AG04449 (cell line): ENCODE results near the gene LRP1B.

Experiments used
- CTCF ChIA-PET: fragments of 350-600 bp; formaldehyde crosslinking; extraction: SDS; loops from one replicate; lab custom pipeline; 2021; ENCODE audit warnings: antibody characterized with exemption; lab: Yijun Ruan, JAX
- POLR2A ChIA-PET: fragments of 400-600, 350-600 bp; formaldehyde crosslinking; extraction: SDS; loops from one replicate; lab custom pipeline; 2020; ENCODE audit warnings: antibody characterized with exemption, inconsistent platforms; lab: Yijun Ruan, JAX
- DNase-seq: peaks from one replicate; pipeline ENCODE4 v3.0.0-alpha.2; 2010; ENCODE audit warnings: low read depth, low spot score
- H3K4me3 ChIP-seq: 2 replicates; pipeline ENCODE4 v1.5.1; 2011; ENCODE audit warnings: low read depth, mild to moderate bottlenecking, control low read depth, low read length
- TF ChIP-seq, protein P1 (sequence below): IDR thresholded peaks from one replicate; pipeline ENCODE4 v1.5.1; 2011; ENCODE audit warnings: mild to moderate bottlenecking, moderate library complexity, low read length, control low read depth, inconsistent platforms; ENCODE audit not compliant: insufficient read depth; ENCODE audit errors: missing control alignments

LRP1B gene

DNA sequence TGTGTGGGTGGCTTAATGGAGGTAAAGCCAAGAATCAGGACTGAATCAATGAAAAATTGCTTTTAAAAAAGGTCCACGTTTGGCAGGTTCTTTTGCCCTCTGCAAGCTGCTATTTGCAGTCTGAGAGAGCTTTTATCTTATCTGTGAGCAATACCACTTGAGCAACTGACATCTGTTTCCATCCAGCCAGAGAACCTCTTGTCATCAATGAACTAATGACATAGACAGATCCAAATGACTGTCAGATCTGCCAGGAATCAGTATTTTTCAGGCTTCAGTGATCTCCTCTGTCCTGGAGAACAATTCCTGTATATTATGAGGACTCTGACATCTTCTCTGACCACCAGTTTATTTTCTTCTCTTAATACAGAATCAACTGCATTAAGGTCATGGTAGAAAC lies 608.1 kb downstream of the LRP1B start:
- no peak overlapping the region for H3K4me3 ChIP-seq
- POLR2A ChIA-PET, result no interaction called here
- no peak for DNase-seq
- TF ChIP-seq, protein P1, sequence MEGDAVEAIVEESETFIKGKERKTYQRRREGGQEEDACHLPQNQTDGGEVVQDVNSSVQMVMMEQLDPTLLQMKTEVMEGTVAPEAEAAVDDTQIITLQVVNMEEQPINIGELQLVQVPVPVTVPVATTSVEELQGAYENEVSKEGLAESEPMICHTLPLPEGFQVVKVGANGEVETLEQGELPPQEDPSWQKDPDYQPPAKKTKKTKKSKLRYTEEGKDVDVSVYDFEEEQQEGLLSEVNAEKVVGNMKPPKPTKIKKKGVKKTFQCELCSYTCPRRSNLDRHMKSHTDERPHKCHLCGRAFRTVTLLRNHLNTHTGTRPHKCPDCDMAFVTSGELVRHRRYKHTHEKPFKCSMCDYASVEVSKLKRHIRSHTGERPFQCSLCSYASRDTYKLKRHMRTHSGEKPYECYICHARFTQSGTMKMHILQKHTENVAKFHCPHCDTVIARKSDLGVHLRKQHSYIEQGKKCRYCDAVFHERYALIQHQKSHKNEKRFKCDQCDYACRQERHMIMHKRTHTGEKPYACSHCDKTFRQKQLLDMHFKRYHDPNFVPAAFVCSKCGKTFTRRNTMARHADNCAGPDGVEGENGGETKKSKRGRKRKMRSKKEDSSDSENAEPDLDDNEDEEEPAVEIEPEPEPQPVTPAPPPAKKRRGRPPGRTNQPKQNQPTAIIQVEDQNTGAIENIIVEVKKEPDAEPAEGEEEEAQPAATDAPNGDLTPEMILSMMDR, result no peak
- CTCF ChIA-PET, result no interaction called here

DNA sequence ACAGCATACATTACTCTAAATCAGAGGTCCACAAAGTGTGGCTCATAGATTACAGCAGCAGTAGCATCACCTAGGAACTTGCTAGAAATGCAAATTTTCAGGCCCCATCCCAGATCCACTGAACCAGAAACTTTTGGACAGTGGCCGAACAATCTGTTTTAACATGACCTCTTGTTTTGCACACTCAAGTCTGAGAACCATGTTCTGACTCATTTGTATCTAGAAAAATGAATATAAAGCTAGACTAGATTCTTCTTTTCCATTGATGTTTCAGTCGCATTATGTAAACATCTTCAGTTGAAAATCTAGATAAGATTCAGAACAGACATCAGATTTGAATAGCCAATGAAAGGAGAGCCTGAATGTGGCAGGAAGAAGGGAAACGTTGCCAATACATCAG lies 608.8 kb downstream of the LRP1B start:
- no peak for DNase-seq
- TF ChIP-seq, protein P1, result no peak
- ChIA-PET CTCF (no interaction called here), POLR2A (no interaction called here)
- no peak overlapping the region for H3K4me3 ChIP-seq

DNA sequence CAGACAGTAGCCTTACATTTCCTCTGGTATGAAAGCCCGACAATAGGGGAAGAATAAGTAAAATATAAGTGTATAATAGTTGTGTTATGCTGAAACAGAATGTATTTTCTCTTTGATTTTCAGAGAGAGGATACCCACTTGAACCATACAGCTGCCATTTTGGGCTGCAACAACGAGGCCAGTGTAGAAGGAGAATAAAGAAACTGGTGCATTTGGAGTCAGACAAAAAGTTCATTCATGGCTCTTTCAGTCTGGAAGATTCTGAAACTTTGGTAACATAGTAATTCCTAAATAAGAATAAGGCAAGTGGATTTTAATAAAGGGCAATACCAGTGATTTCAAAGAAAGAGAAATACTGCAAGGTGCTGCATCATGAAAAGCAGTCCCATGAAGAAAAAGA lies 610.9 kb downstream of the LRP1B start:
- H3K4me3 ChIP-seq, result no peak overlapping the region
- CTCF ChIA-PET, result no interaction called here
- POLR2A ChIA-PET, result no interaction called here
- no peak for DNase-seq
- TF ChIP-seq, protein P1, result no peak

DNA sequence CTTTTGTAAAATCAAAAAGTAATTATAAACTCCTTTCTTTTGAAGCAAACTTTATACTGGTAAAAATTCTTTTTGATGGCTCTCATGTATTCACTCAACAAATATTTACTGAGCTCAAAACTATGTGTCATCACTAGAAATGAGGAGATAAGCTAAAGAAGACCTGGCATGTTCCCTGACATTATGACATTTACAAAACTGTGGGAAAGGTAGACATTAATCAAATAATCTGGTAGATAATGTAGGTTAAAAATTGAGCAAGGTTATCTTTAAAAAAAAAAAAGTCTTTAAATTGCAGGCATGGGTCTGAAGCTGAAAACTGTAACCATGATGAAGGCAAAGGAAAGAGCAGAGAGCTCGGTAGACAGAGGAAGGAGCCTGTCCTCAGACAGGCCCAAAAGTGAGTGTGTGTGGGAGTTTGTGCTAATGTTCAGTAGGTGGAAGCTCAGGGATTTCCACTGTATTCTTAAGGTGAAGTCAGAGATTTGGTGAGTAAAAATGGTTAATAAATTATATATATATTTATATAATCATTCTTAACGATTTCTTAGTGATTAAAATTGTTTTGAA lies 612.9 kb downstream of the LRP1B start:
- TF ChIP-seq, protein P1, result no peak
- no peak for DNase-seq
- ChIA-PET POLR2A (no interaction called here), CTCF (interaction anchor here (0.6 to 0.9 kb wide), 2 partner anchors 9 to 108 kb away, joined by 3 to 4 read pairs; no protein-coding TSS in a partner anchor)
- H3K4me3 ChIP-seq, result no peak overlapping the region

DNA sequence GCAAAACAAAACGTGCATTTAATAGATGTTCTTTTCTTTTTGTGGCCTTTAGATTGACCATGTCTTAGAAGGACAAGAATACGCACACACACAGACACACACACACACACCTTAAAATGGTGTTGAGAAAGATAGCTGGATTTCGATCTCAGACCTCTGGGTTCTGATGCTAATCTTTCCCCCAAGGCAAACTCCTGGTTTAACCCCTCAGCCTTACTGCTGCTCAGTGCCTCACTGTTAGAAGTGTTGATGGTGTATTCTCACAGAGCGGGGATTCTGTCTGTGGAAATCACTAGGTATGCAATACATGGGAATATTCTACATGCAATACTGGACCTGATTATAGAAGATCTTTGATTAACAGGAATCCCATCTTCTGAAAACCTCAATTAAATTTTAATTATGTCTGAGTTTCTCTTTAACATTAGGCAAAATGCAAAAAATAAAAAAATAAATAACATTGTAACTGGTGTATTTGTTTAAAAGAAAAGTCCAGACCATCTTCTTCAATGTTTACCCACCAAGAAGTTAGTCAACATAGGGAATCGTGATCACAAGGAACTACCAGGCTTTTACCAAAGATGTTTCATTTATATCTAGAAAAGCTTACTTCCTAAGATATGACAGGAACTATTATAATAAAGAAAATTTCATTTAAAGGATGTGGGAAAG lies 613.5 kb downstream of the LRP1B start:
- POLR2A ChIA-PET, result no interaction called here
- DNase-seq, result no peak
- TF ChIP-seq, protein P1, result no peak
- CTCF ChIA-PET, result no interaction called here
- no peak overlapping the region for H3K4me3 ChIP-seq

DNA sequence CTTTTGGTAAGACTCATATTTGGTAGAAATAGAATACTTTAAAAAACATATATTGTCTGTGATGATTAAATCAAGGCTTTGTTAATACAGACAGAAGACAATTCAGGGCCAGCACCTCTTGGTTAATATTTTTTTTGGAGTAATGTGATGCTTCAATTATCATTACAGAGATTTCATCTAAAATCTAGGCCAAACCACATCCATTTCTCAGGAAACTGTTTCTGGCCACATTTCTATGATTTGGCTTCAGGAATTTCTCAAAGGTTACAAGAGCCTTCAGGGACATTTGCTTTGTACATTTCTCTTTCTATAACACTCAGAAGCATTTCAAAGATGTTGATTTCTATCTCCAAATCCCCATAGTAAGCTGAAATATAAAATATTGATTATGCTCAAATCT lies 614.9 kb downstream of the LRP1B start:
- DNase-seq, result no peak
- TF ChIP-seq, protein P1, result no peak
- ChIA-PET CTCF (no interaction called here), POLR2A (no interaction called here)
- H3K4me3 ChIP-seq, result no peak overlapping the region
